SK-N-SH treated with all-trans-retinoic acid at 6 μM for 48 hours (cell line): ENCODE results near the gene GNAS-AS1.

Experiments
- ARNTL ChIP-seq: fragments of 450-650 bp; formaldehyde crosslinking; IDR thresholded peaks from 2 replicates; pipeline ENCODE4 v1.5.0; 2020; ENCODE audit warnings: low read depth, mild to moderate bottlenecking, moderate library complexity, borderline replicate concordance
- BACH2 ChIP-seq: fragments of 250-450 bp; sonication (Bioruptor Pico); IDR thresholded peaks from 2 replicates; pipeline ENCODE4 v1.9.0; 2021; ENCODE audit warnings: mild to moderate bottlenecking, borderline replicate concordance
- CREB5 ChIP-seq: fragments of 250-450 bp; sonication (Bioruptor Pico); IDR thresholded peaks from 2 replicates; pipeline ENCODE4 v1.5.1; 2020; ENCODE audit warnings: low read depth, mild to moderate bottlenecking, moderate library complexity
- ZC3H10 ChIP-seq: fragments of 250-450 bp; sonication (Bioruptor Pico); IDR thresholded peaks from 2 replicates; pipeline ENCODE4 v1.5.1; 2021; ENCODE audit warnings: mild to moderate bottlenecking, moderate library complexity
- ZNF565 ChIP-seq: fragments of 450-650 bp; formaldehyde crosslinking; conservative IDR thresholded peaks from 2 replicates; pipeline ENCODE4 v1.5.0; 2020; ENCODE audit warnings: low read depth, mild to moderate bottlenecking, moderate library complexity
- ZNF8 ChIP-seq: fragments of 450-650 bp; formaldehyde crosslinking; IDR thresholded peaks from 2 replicates; pipeline ENCODE4 v1.5.0; 2020; ENCODE audit warnings: mild to moderate bottlenecking, moderate library complexity
- TF ChIP-seq, protein P1 (sequence below): fragments of 250-450 bp; sonication (Bioruptor Pico); IDR thresholded peaks from 2 replicates; pipeline ENCODE4 v1.5.1; 2021; ENCODE audit warnings: mild to moderate bottlenecking, moderate library complexity

GRCh38 chr20:58890518-58891085 is 39.9 kb upstream of the GNAS-AS1 start:
- TF ChIP-seq BACH2 (CRISPR knock-in tag), result no peak
- TF ChIP-seq ZNF8 (CRISPR knock-in tag), result no peak
- TF ChIP-seq ZC3H10 (CRISPR knock-in tag), result no peak
- TF ChIP-seq CREB5 (CRISPR knock-in tag), result no peak
- no peak for TF ChIP-seq ZNF565
- TF ChIP-seq ARNTL (CRISPR knock-in tag), result no peak
- TF ChIP-seq, protein P1, sequence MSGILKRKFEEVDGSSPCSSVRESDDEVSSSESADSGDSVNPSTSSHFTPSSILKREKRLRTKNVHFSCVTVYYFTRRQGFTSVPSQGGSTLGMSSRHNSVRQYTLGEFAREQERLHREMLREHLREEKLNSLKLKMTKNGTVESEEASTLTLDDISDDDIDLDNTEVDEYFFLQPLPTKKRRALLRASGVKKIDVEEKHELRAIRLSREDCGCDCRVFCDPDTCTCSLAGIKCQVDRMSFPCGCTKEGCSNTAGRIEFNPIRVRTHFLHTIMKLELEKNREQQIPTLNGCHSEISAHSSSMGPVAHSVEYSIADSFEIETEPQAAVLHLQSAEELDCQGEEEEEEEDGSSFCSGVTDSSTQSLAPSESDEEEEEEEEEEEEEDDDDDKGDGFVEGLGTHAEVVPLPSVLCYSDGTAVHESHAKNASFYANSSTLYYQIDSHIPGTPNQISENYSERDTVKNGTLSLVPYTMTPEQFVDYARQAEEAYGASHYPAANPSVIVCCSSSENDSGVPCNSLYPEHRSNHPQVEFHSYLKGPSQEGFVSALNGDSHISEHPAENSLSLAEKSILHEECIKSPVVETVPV, result no peak
